CD4-positive, alpha-beta T cell (primary cell): Measurements from ENCODE around the gene AFG1L. TPM values are rescaled to one million over a fixed set of nuclear protein-coding genes. Genes with fewer than 3 reads are reported as not detected.

ENCODE experiments used
- ATAC-seq: fragments of 200-7000 bp; cut with Tn5 transposase; one replicate; pipeline ENCODE4 v1.10.0; 2022; ENCODE audit warnings: mild to moderate bottlenecking; ENCODE audit not compliant: poor library complexity
- CTCF ChIA-PET: fragments of 350-600 bp; sonication (Branson Sonifier 250); formaldehyde crosslinking; loops from one replicate; lab custom pipeline; 2021; ENCODE audit warnings: antibody characterized with exemption, inconsistent platforms; lab: Charles Lee
- POLR2A ChIA-PET: fragments of 350-600 bp; sonication (Branson Sonifier 250); formaldehyde crosslinking; loops from one replicate; lab custom pipeline; 2021; ENCODE audit warnings: antibody characterized with exemption, inconsistent platforms; lab: Charles Lee
- DNase-seq, 14 experiments: peaks; one replicate each; pipeline ENCODE4 v3.0.0-alpha.2; 2013 to 2020; ENCODE audit warnings: mixed read lengths in 2 of 14
- H3K27ac ChIP-seq, 2 donors: one replicate each; pipeline versions ENCODE4 v1.5.1 to v1.7.0; 2013; ENCODE audit warnings: low read length in 2 of 2, low read depth in 1 of 2, mild to moderate bottlenecking in 1 of 2
- H3K27me3 ChIP-seq, 2 experiments: 1 replicate in 1 of 2; 2 replicates in 1 of 2; pipeline versions ENCODE4 v1.6.1 to v1.7.0; 2013; ENCODE audit warnings: low read length in 2 of 2, control low read depth in 1 of 2, mild to moderate bottlenecking in 1 of 2, moderate library complexity in 1 of 2; ENCODE audit not compliant: insufficient read depth in 2 of 2, control insufficient read depth in 1 of 2
- H3K36me3 ChIP-seq: one replicate; pipeline ENCODE4 v1.6.1; 2013; ENCODE audit warnings: low read length, control low read depth; ENCODE audit not compliant: insufficient read depth
- H3K4me1 ChIP-seq: one replicate; pipeline ENCODE4 v1.6.1; 2013; ENCODE audit warnings: low read length, control low read depth; ENCODE audit not compliant: insufficient read depth
- H3K4me3 ChIP-seq: one replicate; pipeline ENCODE4 v1.5.1; 2013; ENCODE audit warnings: mild to moderate bottlenecking, low read length, moderate library complexity
- H3K9me3 ChIP-seq, 2 experiments: 1 replicate in 1 of 2; 2 replicates in 1 of 2; pipeline versions ENCODE4 v1.6.1 to v1.7.0; 2013; ENCODE audit warnings: low read length in 2 of 2, mild to moderate bottlenecking in 2 of 2, control low read depth in 1 of 2, moderate library complexity in 1 of 2; ENCODE audit not compliant: control insufficient read depth in 1 of 2, insufficient read depth in 1 of 2
- H3K27ac Mint-ChIP-seq: one replicate; pipeline ENCODE4 v1.8.0; 2020; ENCODE audit warnings: mixed read lengths
- H3K27me3 Mint-ChIP-seq: one replicate; pipeline ENCODE4 v1.8.0; 2021; ENCODE audit warnings: mixed read lengths
- H3K36me3 Mint-ChIP-seq: one replicate; pipeline ENCODE4 v1.8.0; 2021; ENCODE audit warnings: low read depth, mixed read lengths
- H3K4me1 Mint-ChIP-seq: one replicate; pipeline ENCODE4 v1.8.0; 2021; ENCODE audit warnings: low read depth, mixed read lengths
- H3K4me3 Mint-ChIP-seq: one replicate; pipeline ENCODE4 v1.8.0; 2020; ENCODE audit warnings: mild to moderate bottlenecking, mixed read lengths
- H3K9me3 Mint-ChIP-seq: one replicate; pipeline ENCODE4 v1.8.0; 2020; ENCODE audit warnings: mixed read lengths
- intact Hi-C, 2 experiments: fragments of 100-400 bp; cut with DNase I in 1 of 2; cut with micrococcal nuclease in 1 of 2; formaldehyde crosslinking; loops; one replicate each; pipeline versions ENCODE4 v1.15.1 to v1.9.0; 2023 to 2025; cut with DNase I, micrococcal nuclease
- total RNA-seq, 174 experiments: library from RNA in 2 of 174; stranded (reverse) in 2 of 174; gene quantifications; one replicate each; pipeline ENCODE4 v1.2.3 and lab custom pipeline; 2021 to 2026
- TF ChIP-seq, protein P1 (sequence below): fragments of 200-600 bp; IDR thresholded peaks from one replicate; pipeline ENCODE4 v1.8.0; 2022; ENCODE audit warnings: antibody characterized with exemption, mild to moderate bottlenecking

AFG1L gene
- total RNA-seq, 2 experiments from 2014 or later = 3.0 to 3.9 TPM

DNA sequence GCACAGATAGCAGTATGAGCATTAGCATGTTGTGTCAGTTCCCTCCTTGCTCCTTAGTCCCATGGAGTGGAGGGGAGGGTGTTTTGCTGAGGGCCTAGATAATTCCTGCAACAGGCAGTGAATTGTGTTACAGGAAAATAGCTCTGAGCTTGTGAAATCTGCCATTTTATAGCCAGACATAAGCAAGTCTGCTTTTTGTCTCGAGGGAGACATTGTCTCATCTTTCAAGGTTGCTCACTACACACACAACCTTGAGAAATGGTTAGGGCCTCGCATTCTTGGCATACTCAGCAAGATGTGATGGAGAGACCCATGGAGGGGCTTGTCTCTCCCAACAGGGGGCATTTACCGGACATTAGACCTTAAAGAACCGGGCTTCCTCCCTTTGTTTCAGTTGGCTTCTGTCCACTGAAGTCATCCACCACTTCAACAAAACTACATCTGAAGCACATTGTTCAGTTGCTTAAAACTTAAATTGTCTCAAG lies 157.9 kb downstream of the AFG1L start:
- Mint-ChIP-seq H3K27me3 (no peaks in the 10 kb centered on the region), H3K36me3 (peaks cover 3% of the 10 kb centered on the region), H3K4me3 (no peak overlapping the region), H3K27ac (no peak overlapping the region), H3K4me1 (no peaks in the 10 kb centered on the region), H3K9me3 (no peaks in the 10 kb centered on the region)
- Histone ChIP-seq H3K4me1 (no peaks in the 10 kb centered on the region), H3K27me3 (no peaks in the 10 kb centered on the region), H3K9me3 (no peaks in the 10 kb centered on the region), H3K36me3 (no peaks in the 10 kb centered on the region), H3K27ac (no peak overlapping the region), H3K4me3 (no peak overlapping the region)
- ChIA-PET CTCF (no interaction called here), POLR2A (no interaction called here)
- no peak for DNase-seq
- intact Hi-C loops = no loop called here
- no peak for ATAC-seq
- TF ChIP-seq, protein P1, sequence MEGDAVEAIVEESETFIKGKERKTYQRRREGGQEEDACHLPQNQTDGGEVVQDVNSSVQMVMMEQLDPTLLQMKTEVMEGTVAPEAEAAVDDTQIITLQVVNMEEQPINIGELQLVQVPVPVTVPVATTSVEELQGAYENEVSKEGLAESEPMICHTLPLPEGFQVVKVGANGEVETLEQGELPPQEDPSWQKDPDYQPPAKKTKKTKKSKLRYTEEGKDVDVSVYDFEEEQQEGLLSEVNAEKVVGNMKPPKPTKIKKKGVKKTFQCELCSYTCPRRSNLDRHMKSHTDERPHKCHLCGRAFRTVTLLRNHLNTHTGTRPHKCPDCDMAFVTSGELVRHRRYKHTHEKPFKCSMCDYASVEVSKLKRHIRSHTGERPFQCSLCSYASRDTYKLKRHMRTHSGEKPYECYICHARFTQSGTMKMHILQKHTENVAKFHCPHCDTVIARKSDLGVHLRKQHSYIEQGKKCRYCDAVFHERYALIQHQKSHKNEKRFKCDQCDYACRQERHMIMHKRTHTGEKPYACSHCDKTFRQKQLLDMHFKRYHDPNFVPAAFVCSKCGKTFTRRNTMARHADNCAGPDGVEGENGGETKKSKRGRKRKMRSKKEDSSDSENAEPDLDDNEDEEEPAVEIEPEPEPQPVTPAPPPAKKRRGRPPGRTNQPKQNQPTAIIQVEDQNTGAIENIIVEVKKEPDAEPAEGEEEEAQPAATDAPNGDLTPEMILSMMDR = no peak

DNA sequence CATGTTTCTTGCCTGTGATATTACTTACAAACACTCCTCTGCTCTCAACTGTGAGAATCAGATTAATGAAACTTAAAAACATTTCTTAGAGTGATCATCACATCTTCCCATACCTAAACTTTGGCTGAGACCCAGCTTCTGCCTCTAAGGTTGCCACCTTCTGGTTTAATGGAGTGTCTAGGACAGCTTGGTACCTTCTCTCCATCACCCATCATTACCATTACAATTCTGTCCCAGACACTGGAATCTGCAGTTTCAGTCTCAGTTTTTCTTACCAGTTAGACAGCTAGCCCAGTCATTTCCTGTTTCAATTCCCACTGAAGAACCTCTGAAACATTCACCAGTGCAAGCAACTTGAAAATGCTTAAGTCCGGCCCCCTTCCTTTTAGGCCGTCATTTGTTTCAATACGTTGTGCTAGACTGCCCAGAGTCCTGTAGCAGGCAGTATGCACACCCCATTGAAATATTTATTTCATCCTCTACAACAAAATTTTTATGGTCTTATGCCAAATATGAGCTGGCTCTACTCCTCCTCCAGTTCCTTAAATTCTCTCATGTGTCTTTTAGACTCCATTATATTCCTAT lies 158.8 kb downstream of the AFG1L start:
- DNase-seq = peak in 2 of 14 experiments; percentile 3 to 8
- peaks cover 3% of the 10 kb centered on the region for H3K36me3 Mint-ChIP-seq
- H3K27ac ChIP-seq = no peak overlapping the region
- CTCF ChIA-PET = no interaction called here
- H3K9me3 Mint-ChIP-seq = no peaks in the 10 kb centered on the region
- H3K4me1 ChIP-seq = no peaks in the 10 kb centered on the region
- no peak overlapping the region for H3K4me3 ChIP-seq
- no peaks in the 10 kb centered on the region for H3K4me1 Mint-ChIP-seq
- H3K27me3 ChIP-seq = no peaks in the 10 kb centered on the region
- no peak overlapping the region for H3K27ac Mint-ChIP-seq
- no peak for ATAC-seq
- H3K27me3 Mint-ChIP-seq = no peaks in the 10 kb centered on the region
- POLR2A ChIA-PET = interaction anchor here (0.8 kb wide), 1 partner anchor 35 kb away, joined by 3 read pairs; no protein-coding TSS in a partner anchor
- H3K36me3 ChIP-seq = no peaks in the 10 kb centered on the region
- intact Hi-C loops = no loop called here
- H3K4me3 Mint-ChIP-seq = no peak overlapping the region
- TF ChIP-seq, protein P1 = no peak
- no peaks in the 10 kb centered on the region for H3K9me3 ChIP-seq

DNA sequence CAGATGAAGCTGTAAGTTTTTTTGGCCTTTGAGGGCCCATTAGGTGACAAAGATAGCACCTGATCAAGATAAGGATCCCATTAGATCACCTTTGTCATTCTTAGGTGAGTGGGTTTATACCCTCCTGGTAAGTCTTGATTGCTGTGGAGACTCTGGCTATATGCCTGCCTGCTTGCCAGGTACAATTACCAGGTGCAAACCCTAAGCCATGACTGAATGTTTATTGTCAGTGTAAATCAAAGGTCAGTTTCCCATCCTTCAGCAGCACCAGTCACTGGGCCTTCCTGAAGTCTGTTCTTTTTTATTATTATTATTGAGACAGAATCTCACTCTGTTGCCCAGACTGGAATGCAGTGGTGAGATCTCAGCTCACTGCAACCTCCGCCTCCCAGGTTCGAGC lies 159.5 kb downstream of the AFG1L start:
- TF ChIP-seq, protein P1 = no peak
- no peak overlapping the region for H3K27ac ChIP-seq
- no peaks in the 10 kb centered on the region for H3K27me3 Mint-ChIP-seq

More for the DNA sequence above, 159.5 kb downstream of the AFG1L start:
- Histone ChIP-seq H3K4me3 (no peak overlapping the region), H3K36me3 (no peaks in the 10 kb centered on the region), H3K4me1 (no peaks in the 10 kb centered on the region), H3K9me3 (no peaks in the 10 kb centered on the region), H3K27me3 (no peaks in the 10 kb centered on the region)
- no peak overlapping the region for H3K4me3 Mint-ChIP-seq
- H3K36me3 Mint-ChIP-seq = peaks cover 3% of the 10 kb centered on the region
- H3K4me1 Mint-ChIP-seq = no peaks in the 10 kb centered on the region
- no peak overlapping the region for H3K27ac Mint-ChIP-seq
- no peaks in the 10 kb centered on the region for H3K9me3 Mint-ChIP-seq
- ChIA-PET CTCF (no interaction called here), POLR2A (no interaction called here)
- intact Hi-C loops = no loop called here
- no peak for ATAC-seq
- no peak for DNase-seq
